NK-92 (cell line): ENCODE measurements around the gene SIDT2.
"Not testable (repeated sequence)": the region's sequence is repeated elsewhere in the genome, so short reads cannot be mapped to it uniquely, and the experiment has no call there.

ENCODE experiments used
- DNase-seq: peaks from one replicate; lab custom pipeline; 2025; ENCODE audit not compliant: unreplicated experiment; lab: John Stamatoyannopoulos, UW

SIDT2 gene

DNA sequence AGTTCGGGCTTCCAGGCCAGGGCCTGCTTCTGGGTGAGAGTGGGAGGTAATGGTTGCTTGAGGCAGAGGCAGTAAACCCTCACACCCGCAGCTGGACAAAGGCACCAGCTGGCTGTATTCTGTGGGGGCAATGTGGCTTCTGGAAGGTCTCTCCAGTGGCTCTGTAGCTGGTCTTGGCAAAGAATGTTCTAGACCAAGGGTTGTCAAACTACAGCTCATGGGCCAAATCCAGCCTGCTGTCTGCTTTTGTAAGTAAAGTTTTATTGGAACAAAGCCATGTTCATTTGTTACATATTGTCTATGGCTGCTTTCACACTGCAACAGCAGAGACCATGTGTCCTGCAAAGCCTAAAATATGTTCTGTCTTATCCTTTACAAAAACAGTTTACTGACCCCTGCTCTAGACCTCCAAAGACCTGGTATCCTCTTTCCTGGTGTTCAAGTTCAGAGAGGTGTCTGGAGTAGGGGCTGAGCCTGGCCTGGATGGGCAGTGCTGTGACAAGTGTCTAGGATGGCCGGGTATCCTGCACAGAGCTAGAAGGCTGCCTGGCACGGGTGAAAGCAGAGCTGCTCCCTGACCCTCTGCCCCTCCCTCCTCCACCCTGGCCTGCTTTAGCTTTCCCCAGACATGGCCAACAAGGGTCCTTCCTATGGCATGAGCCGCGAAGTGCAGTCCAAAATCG lies 24.0 kb downstream of the SIDT2 start:
- DNase-seq, result no peak

DNA sequence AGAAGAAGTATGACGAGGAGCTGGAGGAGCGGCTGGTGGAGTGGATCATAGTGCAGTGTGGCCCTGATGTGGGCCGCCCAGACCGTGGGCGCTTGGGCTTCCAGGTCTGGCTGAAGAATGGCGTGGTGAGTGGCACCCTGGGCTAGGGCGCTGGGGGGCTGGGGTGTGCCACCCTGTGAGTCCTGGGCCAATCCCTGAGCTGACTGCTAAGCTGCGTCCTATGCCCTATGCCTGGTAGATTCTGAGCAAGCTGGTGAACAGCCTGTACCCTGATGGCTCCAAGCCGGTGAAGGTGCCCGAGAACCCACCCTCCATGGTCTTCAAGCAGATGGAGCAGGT lies 24.5 kb downstream of the SIDT2 start:
- no peak for DNase-seq

DNA sequence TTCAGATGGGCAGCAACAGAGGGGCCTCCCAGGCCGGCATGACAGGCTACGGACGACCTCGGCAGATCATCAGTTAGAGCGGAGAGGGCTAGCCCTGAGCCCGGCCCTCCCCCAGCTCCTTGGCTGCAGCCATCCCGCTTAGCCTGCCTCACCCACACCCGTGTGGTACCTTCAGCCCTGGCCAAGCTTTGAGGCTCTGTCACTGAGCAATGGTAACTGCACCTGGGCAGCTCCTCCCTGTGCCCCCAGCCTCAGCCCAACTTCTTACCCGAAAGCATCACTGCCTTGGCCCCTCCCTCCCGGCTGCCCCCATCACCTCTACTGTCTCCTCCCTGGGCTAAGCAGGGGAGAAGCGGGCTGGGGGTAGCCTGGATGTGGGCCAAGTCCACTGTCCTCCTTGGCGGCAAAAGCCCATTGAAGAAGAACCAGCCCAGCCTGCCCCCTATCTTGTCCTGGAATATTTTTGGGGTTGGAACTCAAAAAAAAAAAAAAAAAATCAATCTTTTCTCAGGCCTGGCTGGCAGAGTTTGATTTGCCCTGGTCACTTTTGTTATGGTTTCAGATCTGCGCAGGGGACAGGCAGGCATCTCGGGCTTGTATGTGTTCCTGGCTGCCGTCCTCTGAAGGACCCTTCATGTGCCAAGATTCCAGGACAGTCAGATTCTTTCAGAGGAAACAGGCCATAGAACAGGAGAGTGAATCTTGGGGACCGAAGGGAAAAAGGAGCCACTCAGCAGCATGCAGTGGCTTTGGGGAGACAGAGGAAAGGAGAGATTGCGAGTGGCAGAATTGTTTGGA lies 25.9 kb downstream of the SIDT2 start:
- no peak for DNase-seq

DNA sequence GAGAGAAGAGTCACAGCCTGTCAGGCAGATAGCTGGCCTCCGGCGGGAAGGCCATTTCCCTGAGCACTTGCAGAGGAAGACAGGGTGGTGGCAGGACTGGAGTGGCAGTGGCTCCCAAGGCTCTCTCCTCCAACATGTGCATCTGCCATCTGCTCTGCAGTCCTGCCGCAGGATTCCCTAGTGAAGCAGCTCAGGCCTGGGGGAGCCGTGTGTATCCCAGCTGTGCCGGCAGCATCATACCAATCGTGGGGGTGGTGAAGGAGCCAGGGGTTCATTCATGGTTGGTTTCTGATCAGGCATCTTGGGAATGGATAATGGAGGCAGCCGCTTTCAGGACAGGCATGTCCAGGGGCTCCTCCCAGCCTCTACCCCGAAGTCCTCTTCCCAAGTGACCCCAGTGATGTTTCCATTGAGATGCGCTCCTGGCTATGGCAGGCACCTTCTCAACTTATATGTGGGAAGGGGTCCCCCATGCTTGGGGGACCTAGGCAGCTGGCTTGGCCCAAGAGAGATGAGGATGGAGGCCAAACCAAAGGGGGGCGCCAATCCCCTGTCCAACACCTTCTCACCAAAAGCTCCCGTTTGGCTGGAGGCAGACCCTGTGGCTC lies 26.8 kb downstream of the SIDT2 start:
- DNase-seq, result no peak

GRCh38 chr11:117206111-117206510 lies 27.6 kb downstream of the SIDT2 start:
- not testable (repeated sequence) for DNase-seq

GRCh38 chr11:117206859-117207258 lies 28.3 kb downstream of the SIDT2 start:
- DNase-seq, result not testable (repeated sequence)

GRCh38 chr11:117207481-117207880 lies 28.9 kb downstream of the SIDT2 start:
- DNase-seq, result not testable (repeated sequence)

DNA sequence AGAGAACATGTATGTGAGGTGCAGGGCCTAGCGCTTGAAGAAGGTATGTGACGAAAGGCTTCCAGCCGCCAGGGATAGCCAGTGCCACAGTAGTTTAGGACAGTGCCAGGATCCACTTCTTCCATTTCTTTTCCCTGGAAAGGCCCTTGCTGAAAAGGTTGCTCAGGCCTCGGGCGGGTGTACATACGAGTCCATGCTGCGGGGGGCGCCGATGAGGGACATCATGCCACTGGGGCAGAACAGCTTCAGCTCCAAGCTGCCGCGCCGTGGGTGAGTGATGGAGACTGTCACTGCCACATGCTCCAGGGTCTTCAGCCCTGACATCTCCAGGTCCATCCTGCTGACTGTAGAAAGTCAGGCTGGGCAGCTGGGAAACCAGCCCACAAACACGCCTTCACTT lies 30.2 kb downstream of the SIDT2 start:
- not testable (repeated sequence) for DNase-seq

DNA sequence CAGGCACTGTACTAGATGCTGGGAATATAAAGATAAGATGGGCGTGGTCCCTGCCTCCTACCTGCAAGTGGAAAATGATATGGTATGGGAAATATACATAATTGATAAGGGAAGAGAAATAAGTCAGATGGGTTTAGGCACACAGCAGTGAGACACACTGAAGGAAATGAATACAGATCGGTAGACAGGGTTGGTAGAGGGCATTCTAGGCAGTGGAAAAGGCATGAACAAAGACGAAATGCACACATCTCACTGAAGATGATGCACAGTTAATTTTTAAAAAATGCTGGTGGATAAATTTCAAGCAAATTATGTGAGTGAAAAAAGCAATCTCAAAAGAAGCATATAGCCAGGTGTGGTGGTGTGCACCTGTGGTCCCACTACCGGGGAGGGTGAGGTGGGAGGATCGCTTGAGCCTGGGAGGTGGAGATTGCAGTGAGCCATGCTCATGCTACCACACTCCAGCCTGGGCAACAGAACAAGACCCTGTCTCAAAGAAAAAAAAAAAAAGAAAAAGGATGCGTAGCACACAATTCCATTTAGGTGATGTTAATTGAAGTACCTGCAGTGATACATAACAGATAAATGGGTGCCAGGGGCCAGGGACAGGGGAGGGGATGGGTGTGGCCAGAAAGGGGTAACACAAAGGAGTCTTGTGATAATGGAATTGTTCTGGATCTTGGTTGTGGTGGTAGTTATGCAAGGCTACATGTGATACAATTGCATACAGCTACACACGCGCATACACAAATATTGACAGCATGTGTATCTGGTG lies 31.0 kb downstream of the SIDT2 start:
- not testable (repeated sequence) for DNase-seq

GRCh38 chr11:117210620-117211019 lies 32.1 kb downstream of the SIDT2 start:
- no peak for DNase-seq

DNA sequence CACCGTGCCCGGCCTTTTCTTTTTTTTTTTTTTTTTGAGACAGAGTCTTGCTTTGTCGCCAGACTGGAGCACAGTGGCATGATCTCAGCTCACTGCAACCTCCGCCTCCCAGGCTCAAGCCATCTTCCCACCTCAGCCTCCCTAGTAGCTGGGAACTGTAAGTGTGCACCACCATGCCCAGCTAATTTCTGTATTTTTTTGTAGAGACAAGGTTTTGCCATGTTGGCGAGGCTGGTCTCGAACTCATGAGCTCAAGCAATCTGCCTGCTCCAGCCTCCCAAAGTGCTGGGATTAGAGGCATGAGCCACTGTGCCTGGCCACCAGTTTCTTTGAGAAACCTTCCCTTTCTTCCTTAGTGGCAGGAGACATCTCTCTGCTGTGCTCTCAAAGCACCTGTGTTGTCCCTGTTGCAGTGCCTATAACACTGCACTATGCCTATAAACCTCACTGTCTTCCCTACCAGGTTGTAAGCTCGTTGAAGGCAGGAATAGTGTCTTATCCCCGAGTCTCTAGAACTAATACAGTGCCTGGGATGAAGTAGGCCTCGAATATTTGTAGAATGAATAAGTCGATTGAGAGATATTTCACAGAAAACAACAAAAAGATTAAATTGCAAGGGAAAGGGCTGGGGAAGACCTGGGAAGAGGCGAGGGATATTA lies 34.3 kb downstream of the SIDT2 start:
- DNase-seq, result no peak

DNA sequence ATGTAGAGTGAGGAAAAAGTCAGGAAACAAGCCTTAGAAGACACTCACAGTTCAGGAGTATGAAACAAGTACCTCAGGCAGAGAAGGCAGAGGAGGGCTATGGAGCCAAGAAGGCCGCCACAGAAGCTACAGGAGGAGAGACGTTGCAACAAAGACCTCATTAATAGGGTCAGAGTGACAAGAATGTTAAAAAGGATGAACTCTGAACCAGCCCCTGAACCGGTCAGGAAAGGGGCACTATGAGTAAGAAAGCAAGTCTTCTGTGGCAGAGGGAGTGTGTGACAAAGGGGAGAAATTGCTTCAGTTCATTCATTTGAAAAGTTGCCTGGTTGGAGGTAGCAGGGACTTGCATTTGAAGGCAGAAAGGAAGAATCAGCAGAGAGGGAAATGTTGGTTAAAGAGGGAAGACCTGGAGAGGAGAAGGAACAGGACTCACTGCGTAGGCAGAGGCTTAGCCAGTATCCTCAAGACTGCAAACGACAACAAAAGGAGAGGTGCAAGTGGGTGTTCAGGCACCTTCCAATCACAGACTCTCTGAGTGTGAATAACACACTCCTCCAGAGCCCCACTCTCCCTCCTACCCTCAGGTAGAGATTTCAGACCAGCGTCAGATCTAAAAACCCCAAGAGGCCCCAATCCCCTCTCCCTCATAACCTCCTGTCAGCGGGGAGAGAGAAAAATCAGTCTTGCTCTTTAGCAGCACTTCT lies 36.0 kb downstream of the SIDT2 start:
- DNase-seq, result no peak

- no peak for DNase-seq
Measured at GRCh38 chr11:117217141-117218084, 38.9 kb downstream of the SIDT2 start.

GRCh38 chr11:117218133-117218915 lies 39.8 kb downstream of the SIDT2 start:
- DNase-seq, result no peak

DNA sequence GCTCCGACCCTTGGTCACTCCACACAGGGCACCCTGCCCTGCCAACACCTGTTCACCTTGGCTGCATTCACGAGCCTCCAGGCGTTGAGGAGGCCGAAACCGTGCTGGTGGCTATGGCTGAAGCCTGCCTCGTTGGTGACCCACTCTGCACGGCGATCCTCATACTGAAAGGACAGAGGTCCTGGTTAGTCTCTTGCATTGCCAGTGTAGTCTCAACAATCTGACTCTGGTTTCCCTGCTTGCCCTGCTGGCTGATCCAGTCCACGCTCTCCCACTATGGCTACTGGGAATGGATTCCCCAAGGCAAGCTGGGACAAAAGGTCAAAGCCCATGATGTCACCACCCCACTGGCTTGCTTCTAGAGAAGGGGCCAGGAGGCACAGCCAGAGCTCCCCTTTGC lies 40.5 kb downstream of the SIDT2 start:
- DNase-seq, result no peak

- no peak for DNase-seq
Measured at GRCh38 chr11:117219455-117219854, 40.9 kb downstream of the SIDT2 start.

DNA sequence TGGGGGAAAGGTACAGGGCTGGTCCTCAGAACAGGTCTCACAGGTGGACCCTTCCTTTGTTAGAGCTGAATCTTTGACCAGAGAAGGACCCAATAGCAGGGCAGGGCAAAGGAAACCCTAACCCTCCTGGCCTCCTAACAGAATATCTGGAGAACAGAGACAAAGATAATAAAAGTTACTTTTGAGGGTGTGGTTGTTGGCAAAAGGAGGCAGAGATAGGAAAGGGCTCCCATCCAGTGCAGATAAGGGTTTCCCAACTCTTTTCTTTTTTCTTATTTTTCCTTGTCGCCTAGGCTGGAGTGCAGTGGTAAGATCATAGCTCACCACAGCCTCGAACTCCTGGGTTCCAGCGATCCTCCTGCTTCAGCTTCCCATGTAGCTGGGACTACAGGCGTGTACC lies 41.5 kb downstream of the SIDT2 start:
- no peak for DNase-seq

- no peak for DNase-seq
Measured at GRCh38 chr11:117220568-117220967, 42.0 kb downstream of the SIDT2 start.
